Measurements from ENCODE around the gene ROR1.

The ROR1 gene

DNA sequence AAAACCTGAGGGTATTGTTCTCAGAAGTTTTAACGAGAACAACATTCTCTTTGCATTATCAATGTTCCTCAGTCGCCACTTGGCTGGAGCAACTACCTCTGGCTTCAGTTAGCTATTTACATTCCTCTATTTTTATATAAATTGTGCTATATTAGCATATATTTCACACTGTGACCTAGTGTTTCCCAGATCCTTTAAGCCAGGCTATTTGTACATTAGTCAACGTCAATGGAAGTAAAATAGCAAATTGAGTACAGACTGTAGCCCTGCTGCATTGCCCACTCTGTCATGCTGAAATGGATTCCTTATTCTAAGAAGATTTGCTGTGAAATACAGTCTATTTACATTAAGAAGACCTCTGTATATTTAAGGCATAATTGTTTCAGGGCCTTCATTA lies 213.8 kb downstream of the ROR1 start:
- Histone ChIP-seq H3K4me1 (ENCODE audit: control insufficient read depth in 1 of 2, insufficient read depth in 1 of 2, low read depth in 1 of 2, low read length in 1 of 2) (no peaks in the 10 kb centered on the region), H3K27ac (no peak overlapping the region), H3K27me3 (peaks cover 11% of the 10 kb centered on the region), H3K36me3 (no peaks in the 10 kb centered on the region), H3K9me3 (no peaks in the 10 kb centered on the region), H3K4me3 (ENCODE audit: low read depth in 1 of 2, low read length in 1 of 2) (no peak overlapping the region)
- TF ChIP-seq CTCF (IDR thresholded peaks at IDR 0.05) = no peak

DNA sequence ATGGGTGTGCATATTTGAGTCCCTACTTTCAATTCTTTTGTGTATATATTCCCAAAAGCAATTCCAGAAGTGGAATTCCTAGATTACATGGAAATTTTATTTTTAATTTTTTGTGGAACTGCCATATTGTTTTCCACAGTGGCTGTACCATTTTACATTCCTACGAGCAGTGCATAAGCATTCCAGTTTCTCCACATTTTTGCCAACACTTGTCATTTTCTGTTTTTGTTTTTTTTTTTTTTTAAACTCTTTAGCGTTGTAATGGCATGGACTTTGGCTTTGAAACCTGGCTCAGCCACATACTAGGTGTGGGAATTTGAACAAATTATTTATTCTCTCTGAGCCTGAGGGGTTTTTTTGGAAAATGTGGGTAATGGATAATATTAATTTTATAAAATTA lies 215.1 kb downstream of the ROR1 start:
- no peaks in the 10 kb centered on the region for H3K9me3 ChIP-seq
- no peak overlapping the region for H3K4me3 ChIP-seq (ENCODE audit: low read depth in 1 of 2, low read length in 1 of 2)
- no peak for TF ChIP-seq CTCF (IDR thresholded peaks at IDR 0.05)
- H3K36me3 ChIP-seq = no peaks in the 10 kb centered on the region
- no peak overlapping the region for H3K27ac ChIP-seq
- H3K4me1 ChIP-seq (ENCODE audit: control insufficient read depth in 1 of 2, insufficient read depth in 1 of 2, low read depth in 1 of 2, low read length in 1 of 2) = no peaks in the 10 kb centered on the region
- H3K27me3 ChIP-seq = peaks cover 10% of the 10 kb centered on the region

GRCh38 chr1:63991685-63992084 lies 217.9 kb downstream of the ROR1 start:
- Histone ChIP-seq H3K4me1 (ENCODE audit: control insufficient read depth in 1 of 2, insufficient read depth in 1 of 2, low read depth in 1 of 2, low read length in 1 of 2) (no peaks in the 10 kb centered on the region), H3K27ac (no peak overlapping the region), H3K4me3 (ENCODE audit: low read depth in 1 of 2, low read length in 1 of 2) (no peak overlapping the region), H3K27me3 (peaks cover 5% of the 10 kb centered on the region), H3K9me3 (no peaks in the 10 kb centered on the region), H3K36me3 (no peaks in the 10 kb centered on the region)
- no peak for TF ChIP-seq CTCF (IDR thresholded peaks at IDR 0.05)

DNA sequence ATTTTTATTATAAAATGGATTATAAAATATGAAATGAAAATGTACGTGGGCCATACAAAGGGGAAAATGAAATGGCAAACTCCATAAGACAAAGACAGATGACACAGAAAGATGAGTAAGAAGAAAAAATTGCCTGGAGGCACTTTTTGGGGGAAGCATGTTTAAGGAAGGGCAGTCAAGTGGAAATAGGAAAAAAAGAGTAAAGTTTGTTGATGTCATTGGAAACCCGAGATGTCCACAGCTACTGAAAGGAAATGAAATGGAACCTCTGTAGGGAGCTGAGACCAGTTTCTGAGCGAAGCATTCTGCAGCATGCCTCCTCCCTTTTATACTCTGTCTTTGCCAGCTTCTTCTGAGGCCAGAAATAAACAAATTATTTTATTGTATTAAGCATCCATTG lies 226.2 kb downstream of the ROR1 start:
- Histone ChIP-seq H3K4me3 (ENCODE audit: low read depth in 1 of 2, low read length in 1 of 2) (no peak overlapping the region), H3K9me3 (no peaks in the 10 kb centered on the region), H3K27me3 (no peaks in the 10 kb centered on the region), H3K27ac (no peak overlapping the region), H3K36me3 (no peaks in the 10 kb centered on the region), H3K4me1 (ENCODE audit: control insufficient read depth in 1 of 2, insufficient read depth in 1 of 2, low read depth in 1 of 2, low read length in 1 of 2) (no peaks in the 10 kb centered on the region)
- TF ChIP-seq CTCF (IDR thresholded peaks at IDR 0.05) = no peak

DNA sequence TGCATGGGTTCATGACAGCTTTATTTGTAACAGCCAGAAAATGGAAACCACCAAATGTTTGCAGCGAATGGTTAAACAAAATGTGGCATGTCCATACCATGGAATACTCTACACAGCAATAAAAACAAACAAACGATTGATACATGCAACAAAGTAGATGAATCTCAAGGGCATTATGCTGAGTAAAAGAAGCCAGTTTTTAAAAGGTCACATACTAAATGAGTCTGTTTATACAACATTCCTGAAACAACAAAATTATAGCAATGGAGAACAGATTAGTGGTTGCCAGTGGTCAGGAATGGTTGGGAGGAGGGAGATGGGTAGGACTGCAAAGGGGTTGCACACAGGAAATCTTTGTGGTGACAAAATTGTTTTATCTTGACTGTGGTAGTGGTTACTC lies 227.2 kb downstream of the ROR1 start:
- H3K27me3 ChIP-seq = no peaks in the 10 kb centered on the region

More for the DNA sequence above, 227.2 kb downstream of the ROR1 start:
- H3K36me3 ChIP-seq = no peaks in the 10 kb centered on the region
- TF ChIP-seq CTCF (IDR thresholded peaks at IDR 0.05) = no peak
- H3K4me3 ChIP-seq (ENCODE audit: low read depth in 1 of 2, low read length in 1 of 2) = no peak overlapping the region
- H3K27ac ChIP-seq = no peak overlapping the region
- H3K4me1 ChIP-seq (ENCODE audit: control insufficient read depth in 1 of 2, insufficient read depth in 1 of 2, low read depth in 1 of 2, low read length in 1 of 2) = no peaks in the 10 kb centered on the region
- H3K9me3 ChIP-seq = no peaks in the 10 kb centered on the region

Data from neutrophil (primary cell).